ENCODE measurements around the gene DHRSX. TPM values are rescaled to one million over a fixed set of nuclear protein-coding genes. Genes with fewer than 3 reads are reported as not detected.
A peak's percentile ranks its signal among the peaks of the same experiment; 100 is the strongest.

Gene DHRSX
- total RNA-seq, 1 donor from 2014 or later = 37.1 TPM

DNA sequence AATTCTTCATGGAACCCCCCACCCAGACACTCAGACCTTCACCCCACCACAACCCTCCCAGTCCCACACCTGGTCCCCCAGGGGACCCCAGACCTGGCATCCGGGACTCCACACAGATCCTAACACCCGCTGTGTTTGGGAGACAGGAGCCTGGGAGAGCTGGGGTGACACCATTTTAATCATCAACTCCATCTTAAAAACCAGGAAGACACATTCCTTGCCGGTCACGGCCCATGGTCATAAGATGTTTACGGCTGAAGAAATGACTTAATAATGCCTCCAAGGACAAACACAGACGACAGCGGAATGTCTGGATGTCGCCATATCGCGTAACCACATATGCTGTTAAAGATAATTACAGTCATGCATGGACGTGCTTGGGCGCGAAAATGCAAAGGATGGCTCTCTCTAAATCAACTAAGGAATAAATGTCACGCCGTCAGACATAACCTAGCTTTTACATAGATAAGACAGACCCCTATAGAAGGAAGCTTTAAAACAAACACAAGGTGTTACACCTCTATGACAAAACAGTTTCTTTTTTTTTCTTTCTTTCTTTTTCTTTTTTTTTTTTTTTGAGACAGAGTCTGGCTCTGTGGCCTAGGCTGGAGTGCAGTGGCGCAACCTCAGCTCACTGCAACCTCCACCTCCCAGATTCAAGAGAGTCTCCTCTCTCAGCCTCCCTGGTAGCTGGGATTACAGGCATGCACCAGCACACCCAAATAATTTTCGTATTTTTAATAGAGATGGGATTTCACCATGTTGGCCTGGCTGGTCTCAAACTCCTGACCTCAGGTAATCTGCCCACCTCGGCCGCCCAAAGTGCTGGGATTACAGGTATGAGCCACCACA lies 2.1 kb upstream of the DHRSX start:
- DNase-seq = no peak
- peaks cover 7% of the 10 kb centered on the region for H3K9me3 Mint-ChIP-seq (ENCODE audit: unreplicated experiment)
- TF ChIP-seq, protein P1, sequence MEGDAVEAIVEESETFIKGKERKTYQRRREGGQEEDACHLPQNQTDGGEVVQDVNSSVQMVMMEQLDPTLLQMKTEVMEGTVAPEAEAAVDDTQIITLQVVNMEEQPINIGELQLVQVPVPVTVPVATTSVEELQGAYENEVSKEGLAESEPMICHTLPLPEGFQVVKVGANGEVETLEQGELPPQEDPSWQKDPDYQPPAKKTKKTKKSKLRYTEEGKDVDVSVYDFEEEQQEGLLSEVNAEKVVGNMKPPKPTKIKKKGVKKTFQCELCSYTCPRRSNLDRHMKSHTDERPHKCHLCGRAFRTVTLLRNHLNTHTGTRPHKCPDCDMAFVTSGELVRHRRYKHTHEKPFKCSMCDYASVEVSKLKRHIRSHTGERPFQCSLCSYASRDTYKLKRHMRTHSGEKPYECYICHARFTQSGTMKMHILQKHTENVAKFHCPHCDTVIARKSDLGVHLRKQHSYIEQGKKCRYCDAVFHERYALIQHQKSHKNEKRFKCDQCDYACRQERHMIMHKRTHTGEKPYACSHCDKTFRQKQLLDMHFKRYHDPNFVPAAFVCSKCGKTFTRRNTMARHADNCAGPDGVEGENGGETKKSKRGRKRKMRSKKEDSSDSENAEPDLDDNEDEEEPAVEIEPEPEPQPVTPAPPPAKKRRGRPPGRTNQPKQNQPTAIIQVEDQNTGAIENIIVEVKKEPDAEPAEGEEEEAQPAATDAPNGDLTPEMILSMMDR (IDR thresholded peaks at IDR 0.05; ENCODE audit: partially characterized antibody, unreplicated experiment) = no peak
- H3K4me1 Mint-ChIP-seq (ENCODE audit: low read depth, unreplicated experiment) = peaks cover 4% of the 10 kb centered on the region
- peaks cover 11% of the 10 kb centered on the region for H3K27me3 Mint-ChIP-seq (ENCODE audit: unreplicated experiment)
- no peak overlapping the region for H3K27ac Mint-ChIP-seq (ENCODE audit: unreplicated experiment)
- H3K36me3 Mint-ChIP-seq (ENCODE audit: unreplicated experiment) = no peaks in the 10 kb centered on the region
- no peak overlapping the region for H3K4me3 Mint-ChIP-seq (ENCODE audit: unreplicated experiment)

DNA sequence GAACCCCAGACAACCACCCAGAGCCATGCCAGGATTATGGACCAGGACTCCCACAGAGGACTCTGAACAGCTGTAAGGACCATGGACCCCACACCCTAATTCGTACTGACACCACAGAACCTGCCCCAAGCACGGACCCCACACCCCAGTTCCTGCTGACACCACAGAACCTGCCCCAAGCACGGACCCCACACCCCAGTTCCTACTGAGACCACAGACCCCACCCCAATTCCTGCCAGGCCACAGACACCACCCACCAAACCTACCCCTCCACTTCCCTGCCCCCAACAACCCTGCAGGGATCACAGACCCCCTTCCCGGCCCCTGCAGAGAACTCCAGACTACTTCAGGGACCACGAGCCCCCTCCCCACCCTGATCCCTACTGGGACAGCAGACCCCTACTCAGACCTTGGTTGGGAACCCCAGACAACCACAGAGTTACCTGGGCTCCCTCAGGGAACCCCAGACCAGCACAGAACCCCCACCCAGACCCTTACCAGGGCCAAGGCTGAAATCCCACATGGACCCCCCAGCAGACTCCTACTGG lies 1.4 kb upstream of the DHRSX start:
- H3K27ac Mint-ChIP-seq (ENCODE audit: unreplicated experiment) = peak overlapping the region; percentile 73
- DNase-seq = no peak
- H3K4me3 Mint-ChIP-seq (ENCODE audit: unreplicated experiment) = peak overlapping the region; percentile 49
- H3K36me3 Mint-ChIP-seq (ENCODE audit: unreplicated experiment) = no peaks in the 10 kb centered on the region
- peaks cover 11% of the 10 kb centered on the region for H3K27me3 Mint-ChIP-seq (ENCODE audit: unreplicated experiment)
- H3K4me1 Mint-ChIP-seq (ENCODE audit: low read depth, unreplicated experiment) = peaks cover 9% of the 10 kb centered on the region
- TF ChIP-seq, protein P1 (IDR thresholded peaks at IDR 0.05; ENCODE audit: partially characterized antibody, unreplicated experiment) = no peak
- H3K9me3 Mint-ChIP-seq (ENCODE audit: unreplicated experiment) = peaks cover 8% of the 10 kb centered on the region

GRCh38 chrX:2501559-2502102 lies 855 bp upstream of the DHRSX start:
- TF ChIP-seq, protein P1 (IDR thresholded peaks at IDR 0.05; ENCODE audit: partially characterized antibody, unreplicated experiment) = no peak
- Mint-ChIP-seq H3K36me3 (ENCODE audit: unreplicated experiment) (no peaks in the 10 kb centered on the region), H3K4me3 (ENCODE audit: unreplicated experiment) (peak overlapping the region; percentile 49), H3K27me3 (ENCODE audit: unreplicated experiment) (peaks cover 11% of the 10 kb centered on the region), H3K27ac (ENCODE audit: unreplicated experiment) (peak overlapping the region; percentile 73), H3K9me3 (ENCODE audit: unreplicated experiment) (peaks cover 8% of the 10 kb centered on the region), H3K4me1 (ENCODE audit: low read depth, unreplicated experiment) (peaks cover 9% of the 10 kb centered on the region)
- no peak for DNase-seq

GRCh38 chrX:2500091-2500802 lies 529 bp downstream of the DHRSX start:
- peak; percentile 94 for DNase-seq

More at GRCh38 chrX:2500091-2500802, 529 bp downstream of the DHRSX start:
- Mint-ChIP-seq H3K4me3 (ENCODE audit: unreplicated experiment) (peak overlapping the region; percentile 88), H3K4me1 (ENCODE audit: low read depth, unreplicated experiment) (peaks cover 14% of the 10 kb centered on the region), H3K27ac (ENCODE audit: unreplicated experiment) (peak overlapping the region; percentile 95), H3K36me3 (ENCODE audit: unreplicated experiment) (no peaks in the 10 kb centered on the region), H3K27me3 (ENCODE audit: unreplicated experiment) (peaks cover 10% of the 10 kb centered on the region), H3K9me3 (ENCODE audit: unreplicated experiment) (peaks cover 8% of the 10 kb centered on the region)
- TF ChIP-seq, protein P1 (IDR thresholded peaks at IDR 0.05; ENCODE audit: partially characterized antibody, unreplicated experiment) = no peak
